GM12878 (cell line): ENCODE data around the gene TAX1BP3. TPM values are rescaled to one million over a fixed set of nuclear protein-coding genes. Genes with fewer than 3 reads are reported as not detected.

Experiments
- ATAC-seq: fragments of 200-7000 bp; cut with Tn5 transposase; 3 replicates; pipeline ENCODE4 v1.9.1; 2020; ENCODE audit warnings: mild to moderate bottlenecking, moderate library complexity
- BruUV-seq: library from RNA; stranded (reverse); fragments of 400-500 nt; replicated peaks from 2 replicates; lab custom pipeline; 2021; lab: Mats Ljungman, UMichigan
- CTCF ChIA-PET: fragments of 300-600 bp; sonication (Branson Sonifier 250); formaldehyde crosslinking; extraction: SDS; loops from one replicate; lab custom pipeline; 2021; ENCODE audit warnings: inconsistent platforms; lab: Yijun Ruan, JAX
- POLR2A ChIA-PET: fragments of 350-600 bp; formaldehyde crosslinking; extraction: SDS; loops from one replicate; lab custom pipeline; 2021; ENCODE audit warnings: inconsistent platforms; lab: Charles Lee
- RAD21 ChIA-PET: fragments of 300-600 bp; sonication (Branson Sonifier 250); formaldehyde crosslinking; loops from one replicate; lab custom pipeline; 2023; ENCODE audit warnings: antibody characterized with exemption; ENCODE audit not compliant: unreplicated experiment; lab: Charles Lee
- SMC1A ChIA-PET: fragments of 300-600 bp; sonication (Branson Sonifier 250); formaldehyde crosslinking; loops from one replicate; lab custom pipeline; 2023; ENCODE audit not compliant: unreplicated experiment, uncharacterized antibody; lab: Charles Lee
- DNase-seq: peaks from one replicate; pipeline ENCODE4 v3.0.0-alpha.2; 2011; ENCODE audit warnings: low read depth, low spot score
- FAIRE-seq: peaks from 3 replicates; lab custom pipeline; 2011; peaks lifted over from hg19 to GRCh38; lab: Jason Lieb, UNC
- H2AFZ ChIP-seq: 2 replicates; pipeline ENCODE4 v1.6.0; 2011; ENCODE audit warnings: low read depth, low read length, control low read depth; ENCODE audit not compliant: control insufficient read depth
- H3K27ac ChIP-seq: 2 replicates; pipeline ENCODE4 v1.5.1; 2011; ENCODE audit warnings: control low read depth; ENCODE audit not compliant: control insufficient read depth, insufficient read depth
- H3K27me3 ChIP-seq, 2 experiments: replicated peaks in 1 of 2; 2 replicates each; pipeline versions ENCODE4 v1.6.0 to v1.6.1; 2011; ENCODE audit warnings: low read length in 1 of 2; ENCODE audit not compliant: control insufficient read depth in 2 of 2, insufficient read depth in 2 of 2
- H3K36me3 ChIP-seq, 2 experiments: 2 replicates each; pipeline ENCODE4 v1.5.1; 2011; ENCODE audit warnings: low read length in 1 of 2; ENCODE audit not compliant: control insufficient read depth in 2 of 2, insufficient read depth in 2 of 2
- H3K4me1 ChIP-seq: 2 replicates; pipeline ENCODE4 v1.6.1; 2011; ENCODE audit warnings: mild to moderate bottlenecking, low read length, moderate library complexity, mixed read lengths; ENCODE audit not compliant: control insufficient read depth, insufficient read depth
- H3K4me2 ChIP-seq: 2 replicates; pipeline ENCODE4 v1.6.0; 2011; ENCODE audit warnings: control low read depth; ENCODE audit not compliant: control insufficient read depth, insufficient read depth
- H3K4me3 ChIP-seq: fragments of 200-600 bp; sonication (generic); 2 replicates; pipeline ENCODE4 v1.5.1; 2016
- H3K79me2 ChIP-seq: 2 replicates; pipeline ENCODE4 v1.6.0; 2011; ENCODE audit warnings: low read length; ENCODE audit not compliant: control insufficient read depth, insufficient read depth
- H3K9ac ChIP-seq: 2 replicates; pipeline ENCODE4 v1.8.0; 2011; ENCODE audit warnings: low read length, control low read depth, mixed read lengths; ENCODE audit not compliant: control insufficient read depth, insufficient read depth
- H3K9me3 ChIP-seq: replicated peaks from 3 replicates; pipeline ENCODE4 v1.5.1; 2011; ENCODE audit warnings: mild to moderate bottlenecking, low read length; ENCODE audit not compliant: control insufficient read depth, insufficient read depth
- H4K20me1 ChIP-seq: 2 replicates; pipeline ENCODE4 v1.6.0; 2011; ENCODE audit not compliant: control insufficient read depth, insufficient read depth
- CREM ChIP-seq: IDR thresholded peaks from 2 replicates; pipeline ENCODE4 v1.6.1; 2014; ENCODE audit warnings: antibody characterized with exemption, low read depth
- HDGF ChIP-seq: fragments of 450-650 bp; IDR thresholded peaks from 2 replicates; pipeline ENCODE4 v1.6.1; 2016; ENCODE audit warnings: antibody characterized with exemption
- IRF4 ChIP-seq: IDR thresholded peaks from 2 replicates; pipeline ENCODE4 v1.6.1; 2011; ENCODE audit warnings: low read depth, low read length
- MLLT1 ChIP-seq: fragments of 450-650 bp; IDR thresholded peaks from 2 replicates; pipeline ENCODE4 v1.6.1; 2016; ENCODE audit warnings: mild to moderate bottlenecking
- MTA3 ChIP-seq: IDR thresholded peaks from 2 replicates; pipeline ENCODE4 v1.6.1; 2012; ENCODE audit warnings: low read length, inconsistent platforms, borderline replicate concordance
- POLR2A ChIP-seq: IDR thresholded peaks from 2 replicates; pipeline ENCODE4 v1.6.1; 2011; ENCODE audit warnings: low read depth, mild to moderate bottlenecking, low read length
- RB1 ChIP-seq: fragments of 450-650 bp; formaldehyde crosslinking; IDR thresholded peaks from 2 replicates; pipeline ENCODE4 v1.6.1; 2017; ENCODE audit warnings: mild to moderate bottlenecking, borderline replicate concordance
- TARDBP ChIP-seq: IDR thresholded peaks from 2 replicates; pipeline ENCODE4 v1.6.1; 2016; ENCODE audit warnings: borderline replicate concordance
- TCF12 ChIP-seq: IDR thresholded peaks from 2 replicates; pipeline ENCODE4 v1.6.1; 2011; ENCODE audit warnings: low read depth, mild to moderate bottlenecking, low read length
- ZNF274 ChIP-seq: IDR thresholded peaks from one replicate; pipeline ENCODE4 v1.8.0; 2011; ENCODE audit not compliant: insufficient read length, insufficient read depth
- WGBS: methylation state at CpG from one replicate; pipeline ENCODE4 v1.1.6; 2016; ENCODE audit warnings: low lambda C conversion rate; ENCODE audit not compliant: insufficient replicate concordance, insufficient coverage; ENCODE audit errors: missing lambda C conversion rate; 5-methylcytosine and 5-hydroxymethylcytosine counted together
- in situ Hi-C: fragments of 300-500 bp; cut with MboI; formaldehyde crosslinking; loops from 9 replicates; pipeline ENCODE4 v1.14.3; 2018; ENCODE audit warnings: mixed read lengths
- intact Hi-C: fragments of 100-400 bp; cut with micrococcal nuclease; formaldehyde crosslinking; loops from one replicate; pipeline ENCODE4 v1.14.2; 2022; ENCODE audit not compliant: unreplicated experiment
- polyA plus RNA-seq, 11 experiments: library from polyadenylated mRNA; depleted of rRNA in 4 of 11; unstranded in 6 of 11; stranded (reverse) in 5 of 11; fragments of >200 nt; fragmentation: Nextera tagmentation in 4 of 11; fragmentation: Illumina TruSeq in 1 of 11; extraction: Ambion mirVana in 4 of 11; extraction: Trizol in 1 of 11; gene quantifications; 1 replicate in 1 of 11; 2 replicates in 10 of 11; pipeline versions ENCODE4 v1.2.1 to v1.2.3, GENCODE V29; 2011 to 2016; ENCODE audit warnings: inconsistent platforms in 2 of 11, missing spikeins in 2 of 11, low read depth in 1 of 11
- total RNA-seq, 4 experiments: library from RNA; depleted of rRNA in 3 of 4; stranded (reverse); fragments of >200 nt in 3 of 4; fragmentation: Illumina TruSeq in 1 of 4; extraction: Trizol in 1 of 4; gene quantifications; 2 replicates each; pipeline versions ENCODE4 v1.2.1 to v1.2.3, GENCODE V29; 2013 to 2021
- TF ChIP-seq, protein P1 (sequence below): fragments of 450-650 bp; IDR thresholded peaks from 2 replicates; pipeline ENCODE4 v1.6.1; 2017; ENCODE audit warnings: mild to moderate bottlenecking

Gene TAX1BP3
- total and polyA plus RNA-seq, 10 of the 15 experiments (the other 5 are each of a cell fraction or from before 2014, with no cell fraction given), result 1.00 to 40.4 (median 15.4) TPM

DNA sequence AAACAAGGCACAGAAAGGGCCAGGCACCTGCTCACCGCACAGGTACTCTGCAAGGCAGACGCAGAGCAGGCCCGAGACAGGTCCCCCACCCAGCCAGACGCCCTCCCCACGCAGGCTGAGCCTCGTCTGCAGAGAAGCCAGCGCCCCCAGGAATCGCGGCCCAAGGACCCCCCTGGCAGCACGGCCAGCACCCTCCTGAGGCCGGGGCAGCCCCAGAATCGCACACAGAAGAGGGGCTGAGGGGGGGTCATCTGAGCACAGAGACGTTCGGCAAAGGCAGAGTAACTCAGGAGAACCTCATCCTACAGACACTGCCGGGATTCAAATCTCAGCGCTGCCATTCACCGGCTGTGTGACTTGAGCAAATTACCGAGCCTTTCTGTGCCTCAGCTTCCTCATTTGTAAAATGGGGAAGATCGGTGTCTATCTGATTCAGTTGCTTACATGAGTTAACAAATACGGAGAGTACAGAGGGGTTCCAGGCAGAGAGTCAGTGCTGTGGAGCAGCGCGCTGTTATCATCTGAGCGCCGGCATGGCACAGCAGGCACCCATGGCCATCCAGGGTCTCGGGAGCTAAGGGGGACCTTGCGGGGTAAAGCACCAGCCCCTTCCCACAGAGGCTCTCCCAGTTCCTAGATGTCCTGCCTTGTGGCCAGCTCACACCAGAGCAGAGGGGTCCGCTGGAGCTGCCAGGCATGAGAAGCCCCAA lies 10.6 kb upstream of the TAX1BP3 start:
- Histone ChIP-seq H3K36me3 (peaks cover 0 to 3% of the 10 kb centered on the region in 2 experiments; a peak in 2 of 4 replicates), H3K4me1 (peaks cover 6% of the 10 kb centered on the region; the same call in 1 of the 2 replicates), H3K9me3 (no peaks in the 10 kb centered on the region), H3K4me3 (no peak overlapping the region), H3K79me2 (no peaks in the 10 kb centered on the region), H3K27ac (no peak overlapping the region), H2AFZ (no peak overlapping the region), H3K27me3 (no peaks in the 10 kb centered on the region), H3K9ac (no peak overlapping the region), H4K20me1 (no peaks in the 10 kb centered on the region), H3K4me2 (no peak overlapping the region)
- intact Hi-C loops (no loop called here), in situ Hi-C loops (no loop called here)
- no peak for FAIRE-seq
- no peak for DNase-seq
- ChIA-PET CTCF (interaction anchor here (1.3 kb wide), 1 partner anchor 59 kb away, joined by 6 read pairs; no protein-coding TSS in a partner anchor), RAD21 (no interaction called here), SMC1A (interaction anchor here (0.9 kb wide), 1 partner anchor 9 kb away, joined by 3 read pairs; no protein-coding TSS in a partner anchor), POLR2A (no interaction called here)
- 88% methylated on average over 20 of the region's 27 CpGs for WGBS
- ATAC-seq, result no peak
- no peak for TF ChIP-seq ZNF274
- TF ChIP-seq, protein P1, sequence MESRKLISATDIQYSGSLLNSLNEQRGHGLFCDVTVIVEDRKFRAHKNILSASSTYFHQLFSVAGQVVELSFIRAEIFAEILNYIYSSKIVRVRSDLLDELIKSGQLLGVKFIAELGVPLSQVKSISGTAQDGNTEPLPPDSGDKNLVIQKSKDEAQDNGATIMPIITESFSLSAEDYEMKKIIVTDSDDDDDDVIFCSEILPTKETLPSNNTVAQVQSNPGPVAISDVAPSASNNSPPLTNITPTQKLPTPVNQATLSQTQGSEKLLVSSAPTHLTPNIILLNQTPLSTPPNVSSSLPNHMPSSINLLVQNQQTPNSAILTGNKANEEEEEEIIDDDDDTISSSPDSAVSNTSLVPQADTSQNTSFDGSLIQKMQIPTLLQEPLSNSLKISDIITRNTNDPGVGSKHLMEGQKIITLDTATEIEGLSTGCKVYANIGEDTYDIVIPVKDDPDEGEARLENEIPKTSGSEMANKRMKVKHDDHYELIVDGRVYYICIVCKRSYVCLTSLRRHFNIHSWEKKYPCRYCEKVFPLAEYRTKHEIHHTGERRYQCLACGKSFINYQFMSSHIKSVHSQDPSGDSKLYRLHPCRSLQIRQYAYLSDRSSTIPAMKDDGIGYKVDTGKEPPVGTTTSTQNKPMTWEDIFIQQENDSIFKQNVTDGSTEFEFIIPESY, result no peak
- TF ChIP-seq RB1, result no peak
- no peak for TF ChIP-seq MLLT1
- no peak; the same call in 1 of the 2 replicates for TF ChIP-seq POLR2A
- TF ChIP-seq TARDBP, result no peak
- TF ChIP-seq IRF4, result no peak
- TF ChIP-seq CREM, result no peak
- TF ChIP-seq TCF12, result no peak
- TF ChIP-seq MTA3, result no peak
- no peak for TF ChIP-seq HDGF
- BruUV-seq, result no TSS peak
